H1 (cell line): ENCODE measurements around the gene DIDO1. TPM values are rescaled to one million over a fixed set of nuclear protein-coding genes. Genes with fewer than 3 reads are reported as not detected.

ENCODE experiments used
- CTCF ChIA-PET: fragments of 300-600 bp; sonication (Branson Sonifier 250); formaldehyde crosslinking; loops from one replicate; lab custom pipeline; 2021; ENCODE audit not compliant: partially characterized antibody; lab: Charles Lee
- POLR2A ChIA-PET: fragments of 300-600 bp; sonication (Branson Sonifier 250); formaldehyde crosslinking; loops from one replicate; lab custom pipeline; 2021; ENCODE audit warnings: inconsistent platforms; ENCODE audit not compliant: partially characterized antibody; lab: Charles Lee
- DNase-seq, 2 experiments: peaks; one replicate each; pipeline versions ENCODE4 v3.0.0 to v3.0.0-alpha.2; 2010 to 2022; ENCODE audit warnings: low spot score in 2 of 2, low read depth in 1 of 2, mixed read lengths in 1 of 2
- FAIRE-seq: peaks from 2 replicates; lab custom pipeline; 2011; peaks lifted over from hg19 to GRCh38; lab: Jason Lieb, UNC
- H2AFZ ChIP-seq: 2 replicates; pipeline ENCODE4 v1.8.1; 2012; ENCODE audit warnings: low read length, inconsistent platforms
- H2AK5ac ChIP-seq: 2 replicates; pipeline ENCODE4 v1.6.1; 2013; ENCODE audit warnings: low read depth, low read length
- H2BK120ac ChIP-seq: replicated peaks from 2 replicates; pipeline ENCODE3; 2013; ENCODE audit warnings: low read depth, low read length, inconsistent platforms
- H2BK12ac ChIP-seq: 2 replicates; pipeline ENCODE4 v1.6.1; 2013; ENCODE audit warnings: low read depth, low read length
- H2BK15ac ChIP-seq: 2 replicates; pipeline ENCODE4 v1.6.1; 2013; ENCODE audit warnings: low read length
- H2BK20ac ChIP-seq: 2 replicates; pipeline ENCODE4 v1.6.1; 2013; ENCODE audit warnings: low read length
- H2BK5ac ChIP-seq: 2 replicates; pipeline ENCODE4 v1.6.1; 2013; ENCODE audit warnings: low read depth, low read length
- H3K14ac ChIP-seq: 2 replicates; pipeline ENCODE4 v1.6.1; 2013; ENCODE audit warnings: inconsistent platforms; ENCODE audit not compliant: insufficient read length
- H3K18ac ChIP-seq: 2 replicates; pipeline ENCODE4 v1.6.1; 2013; ENCODE audit warnings: low read length; ENCODE audit errors: extremely low read depth
- H3K23ac ChIP-seq: 2 replicates; pipeline ENCODE4 v1.6.1; 2013; ENCODE audit warnings: inconsistent platforms; ENCODE audit not compliant: insufficient read length
- H3K23me2 ChIP-seq: 2 replicates; pipeline ENCODE4 v1.6.1; 2013; ENCODE audit warnings: low read depth, low read length
- H3K27ac ChIP-seq: 2 replicates; pipeline ENCODE4 v1.6.1; 2011; ENCODE audit warnings: low read depth, low read length, inconsistent platforms
- H3K27me3 ChIP-seq, 4 experiments: replicated peaks in 1 of 4; 1 replicate in 1 of 4; 2 replicates in 3 of 4; pipeline versions ENCODE4 v1.6.1 to v1.8.1; 2011 to 2013; ENCODE audit warnings: low read length in 3 of 4, mild to moderate bottlenecking in 3 of 4, inconsistent platforms in 2 of 4, mixed read lengths in 2 of 4, moderate library complexity in 1 of 4; ENCODE audit not compliant: control insufficient read depth in 3 of 4, insufficient read depth in 3 of 4; ENCODE audit errors: extremely low read depth in 1 of 4
- H3K36me3 ChIP-seq, 4 experiments: 2 replicates each; pipeline versions ENCODE4 v1.6.1 to v1.8.1; 2011 to 2013; ENCODE audit warnings: mild to moderate bottlenecking in 4 of 4, low read length in 3 of 4, moderate library complexity in 2 of 4, control low read depth in 1 of 4, inconsistent platforms in 1 of 4; ENCODE audit not compliant: insufficient read depth in 4 of 4, control insufficient read depth in 2 of 4
- H3K4ac ChIP-seq: replicated peaks from 2 replicates; pipeline ENCODE3; 2013; ENCODE audit warnings: low read length, low read depth, mixed read lengths, inconsistent platforms; ENCODE audit not compliant: insufficient read length
- H3K4me1 ChIP-seq, 4 experiments: replicated peaks in 1 of 4; 1 replicate in 1 of 4; 2 replicates in 3 of 4; pipeline versions ENCODE4 v1.6.1 to v1.8.1; 2011 to 2013; ENCODE audit warnings: low read length in 3 of 4, inconsistent platforms in 2 of 4, mixed read lengths in 1 of 4; ENCODE audit not compliant: insufficient read depth in 4 of 4, control insufficient read depth in 3 of 4
- H3K4me2 ChIP-seq, 2 experiments: 2 replicates each; pipeline versions ENCODE4 v1.6.1 to v1.8.1; 2011 to 2013; ENCODE audit warnings: low read depth in 2 of 2, low read length in 2 of 2, control low read depth in 1 of 2, inconsistent platforms in 1 of 2, mild to moderate bottlenecking in 1 of 2; ENCODE audit not compliant: insufficient read depth in 1 of 2
- H3K4me3 ChIP-seq, 4 experiments: fragments of 200-600, 300-600 bp in 1 of 4; sonication (generic), shearing (Covaris generic), sonication (Bioruptor Twin) in 1 of 4; 2 replicates each; pipeline versions ENCODE4 v1.5.1 to v1.8.1; 2011 to 2016; ENCODE audit warnings: low read length in 4 of 4, low read depth in 3 of 4, control low read depth in 2 of 4, inconsistent platforms in 2 of 4, mild to moderate bottlenecking in 2 of 4, mixed read lengths in 1 of 4, moderate library complexity in 1 of 4; ENCODE audit not compliant: insufficient read depth in 2 of 4; ENCODE audit errors: extremely low read depth in 1 of 4
- H3K56ac ChIP-seq: replicated peaks from 2 replicates; pipeline ENCODE3; 2013; ENCODE audit warnings: low read depth, mild to moderate bottlenecking, mixed read lengths, low read length, inconsistent platforms; ENCODE audit not compliant: insufficient read length
- H3K79me1 ChIP-seq: 2 replicates; pipeline ENCODE4 v1.6.1; 2013; ENCODE audit warnings: low read depth, low read length, control low read depth
- H3K79me2 ChIP-seq, 2 experiments: 2 replicates each; pipeline versions ENCODE4 v1.6.1 to v1.8.1; 2012 to 2013; ENCODE audit warnings: low read length in 2 of 2, mild to moderate bottlenecking in 2 of 2, inconsistent platforms in 1 of 2; ENCODE audit not compliant: insufficient read depth in 2 of 2, control insufficient read depth in 1 of 2
- H3K9ac ChIP-seq, 4 experiments: replicated peaks in 1 of 4; 1 replicate in 1 of 4; 2 replicates in 3 of 4; pipeline versions ENCODE4 v1.6.1 to v1.8.1; 2011 to 2013; ENCODE audit warnings: low read depth in 3 of 4, low read length in 3 of 4, control low read depth in 2 of 4, mild to moderate bottlenecking in 2 of 4, moderate library complexity in 2 of 4, inconsistent platforms in 1 of 4; ENCODE audit errors: extremely low read depth in 1 of 4
- H3K9me3 ChIP-seq, 2 experiments: 2 replicates each; pipeline versions ENCODE4 v1.6.1 to v1.8.1; 2012 to 2013; ENCODE audit warnings: mild to moderate bottlenecking in 2 of 2, moderate library complexity in 2 of 2, control low read depth in 1 of 2, inconsistent platforms in 1 of 2, low read depth in 1 of 2, low read length in 1 of 2, mixed read lengths in 1 of 2; ENCODE audit not compliant: insufficient read depth in 2 of 2
- H4K20me1 ChIP-seq, 2 experiments: replicated peaks in 1 of 2; 2 replicates each; pipeline versions ENCODE3 to v1.8.1; 2011 to 2013; ENCODE audit warnings: inconsistent platforms in 2 of 2, low read length in 2 of 2, mild to moderate bottlenecking in 1 of 2; ENCODE audit not compliant: insufficient read depth in 2 of 2, control insufficient read depth in 1 of 2
- H4K5ac ChIP-seq: 2 replicates; pipeline ENCODE4 v1.6.1; 2013; ENCODE audit warnings: low read length, low read depth, mixed read lengths, inconsistent platforms; ENCODE audit not compliant: insufficient read length
- H4K8ac ChIP-seq: 2 replicates; pipeline ENCODE4 v1.8.0; 2013; ENCODE audit warnings: mild to moderate bottlenecking, moderate library complexity, low read length, inconsistent platforms; ENCODE audit not compliant: insufficient read depth; ENCODE audit errors: extremely low read depth
- H4K91ac ChIP-seq: replicated peaks from 2 replicates; pipeline ENCODE3; 2013; ENCODE audit warnings: low read length, mixed read lengths, inconsistent platforms; ENCODE audit not compliant: insufficient read length
- CTCF ChIP-seq, 3 experiments: IDR thresholded peaks; 1 replicate in 2 of 3; 2 replicates in 1 of 3; pipeline versions ENCODE4 v1.5.1 to v1.6.1; 2011; ENCODE audit warnings: low read length in 3 of 3, mild to moderate bottlenecking in 3 of 3, inconsistent platforms in 2 of 3, low read depth in 1 of 3, moderate library complexity in 1 of 3; ENCODE audit not compliant: insufficient read depth in 1 of 3; ENCODE audit errors: control extremely low read depth in 1 of 3
- RAD21 ChIP-seq, 2 experiments: IDR thresholded peaks in 1 of 2; conservative IDR thresholded peaks in 1 of 2; 2 replicates each; pipeline ENCODE4 v1.6.1; 2011; ENCODE audit warnings: low read depth in 2 of 2, low read length in 2 of 2, improper control_type of control experiment in 1 of 2, inconsistent platforms in 1 of 2, mild to moderate bottlenecking in 1 of 2, moderate library complexity in 1 of 2
- RNF2 ChIP-seq: fragments of 200-900, 300-1000 bp; sonication (generic); IDR thresholded peaks from 2 replicates; pipeline ENCODE4 v1.7.1; 2016; ENCODE audit warnings: borderline replicate concordance, low read depth, mild to moderate bottlenecking, antibody characterized with exemption, low read length; ENCODE audit not compliant: poor library complexity, severe bottlenecking; ENCODE audit errors: missing control alignments
- YY1 ChIP-seq: IDR thresholded peaks from 2 replicates; pipeline ENCODE4 v1.6.1; 2011; ENCODE audit warnings: low read depth, mild to moderate bottlenecking, low read length
- WGBS, 2 experiments: shearing (Covaris generic) in 1 of 2; methylation state at CpG; one replicate each; pipeline versions ENCODE4 v1.1.6 to v1.1.7; 2013 to 2015; ENCODE audit warnings: low lambda C conversion rate in 2 of 2, mixed read lengths in 2 of 2, inconsistent platforms in 1 of 2, low coverage in 1 of 2, missing lambda C conversion rate in 1 of 2; ENCODE audit not compliant: insufficient replicate concordance in 2 of 2, insufficient coverage in 1 of 2, insufficient read length in 1 of 2; ENCODE audit errors: extremely low coverage in 1 of 2, missing lambda C conversion rate in 1 of 2; 5-methylcytosine and 5-hydroxymethylcytosine counted together
- polyA plus RNA-seq, 7 experiments: library from polyadenylated mRNA; depleted of rRNA in 3 of 7; stranded (reverse) in 5 of 7; unstranded in 2 of 7; fragments of >200 nt in 5 of 7; fragments of 200-250 nt in 2 of 7; gene quantifications; 1 replicate in 5 of 7; 2 replicates in 1 of 7; 4 replicates in 1 of 7; pipeline versions ENCODE4 v1.2.1 to v1.2.3, GENCODE V29; 2011 to 2013; ENCODE audit warnings: missing spikeins in 2 of 7, mixed read lengths in 2 of 7
- total RNA-seq: library from RNA; stranded (reverse); fragmentation: NEBNext Ultra II Directional; extraction: Animal tissue kit (Norgen Biotek cat#: 25700); gene quantifications from 2 replicates; pipeline ENCODE4 v1.2.1, GENCODE V29; 2021

The DIDO1 gene
- total and polyA plus RNA-seq, 2 of the 8 experiments (the other 6 are each of a cell fraction or from before 2014, with no cell fraction given) = 53.6 to 82.8 TPM

- Histone ChIP-seq H3K4me1 (no peaks in the 10 kb centered on the region), H2BK12ac (no peak overlapping the region), H4K8ac (peak overlapping the region; percentile 51; the same call in 1 of the 2 replicates), H3K27me3 (no peaks in the 10 kb centered on the region), H3K56ac (no peak overlapping the region), H2BK20ac (no peak overlapping the region), H2BK5ac (no peak overlapping the region), H3K79me2 (no peaks in the 10 kb centered on the region), H4K91ac (no peak overlapping the region), H3K79me1 (peaks cover 2% of the 10 kb centered on the region; the same call in 1 of the 2 replicates), H3K23ac (no peak overlapping the region), H4K5ac (no peak overlapping the region), H3K23me2 (no peaks in the 10 kb centered on the region), H3K14ac (no peak overlapping the region), H3K4me3 (no peak overlapping the region), H3K18ac (no peak overlapping the region), H3K4ac (no peak overlapping the region), H3K27ac (no peak overlapping the region), H3K9me3 (no peaks in the 10 kb centered on the region), H2AK5ac (no peak overlapping the region), H2AFZ (no peak overlapping the region), H3K9ac (no peak overlapping the region), H3K4me2 (no peak overlapping the region), H2BK120ac (no peak overlapping the region), H2BK15ac (no peak overlapping the region), H4K20me1 (peaks cover 8 to 9% of the 10 kb centered on the region in 2 experiments), H3K36me3 (peaks cover 0 to 28% (median 13%) of the 10 kb centered on the region in 4 experiments; a peak in 6 of 8 replicates)
- 0 out of 2 replicates have a peak, but pooled peaks have one; percentile 39 for TF ChIP-seq YY1
- no peak for TF ChIP-seq RNF2
- TF ChIP-seq RAD21 (IDR thresholded peaks at IDR 0.05 in 1 of 2, conservative IDR thresholded peaks at IDR 0.05 in 1 of 2; ENCODE audit: low read depth in 2 of 2, low read length in 2 of 2) = peak in 1 of 2 experiments; percentile 29; a peak in 1 of 4 replicates
- peak in 2 of 3 experiments; percentile 20 to 22; a peak in 2 of 4 replicates for TF ChIP-seq CTCF (IDR thresholded peaks at IDR 0.05; ENCODE audit: control extremely low read depth in 1 of 3, insufficient read depth in 1 of 3, low read depth in 1 of 3, low read length in 3 of 3)
- ChIA-PET POLR2A (interaction anchor here (1.2 to 1.8 kb wide), 5 partner anchors 8 to 36 kb away, joined by 3 to 10 read pairs (median 3); partner anchors contain the start of gene TCFL5), CTCF (interaction anchor here (1.2 kb wide), 1 partner anchor 9 kb away, joined by 3 read pairs; no protein-coding TSS in a partner anchor)
- DNase-seq (no peak), FAIRE-seq (no peak)
- WGBS, 2 experiments = 91% methylated on average over 22 of the region's 22 CpGs; no CpG with 5 or more reads in 1 of the 2 experiments
Observed at GRCh38 chr20:62850333-62850974, 75.9 kb downstream of the DIDO1 start.
